Neuronal stem cell (in vitro differentiated cells): Measurements from ENCODE around the gene HRH1.
A peak's percentile ranks its signal among the peaks of the same experiment; 100 is the strongest.

Source experiments
- DNase-seq: peaks from one replicate; pipeline ENCODE4 v3.0.0-alpha.2; 2013; ENCODE audit warnings: low spot score
- H2AFZ ChIP-seq: one replicate; pipeline ENCODE4 v1.6.1; 2013; ENCODE audit warnings: mild to moderate bottlenecking, low read length, inconsistent platforms
- H2AK5ac ChIP-seq: 2 replicates; pipeline ENCODE4 v1.6.1; 2013; ENCODE audit warnings: low read depth, mild to moderate bottlenecking, inconsistent platforms, low read length, moderate library complexity, mixed read lengths
- H2BK120ac ChIP-seq: 2 replicates; pipeline ENCODE4 v1.6.1; 2013; ENCODE audit warnings: low read depth, mild to moderate bottlenecking, inconsistent platforms, low read length, moderate library complexity, mixed read lengths
- H2BK12ac ChIP-seq: one replicate; pipeline ENCODE4 v1.6.1; 2013; ENCODE audit warnings: low read length, inconsistent platforms
- H2BK15ac ChIP-seq: 2 replicates; pipeline ENCODE4 v1.6.1; 2013; ENCODE audit warnings: mild to moderate bottlenecking, low read length, inconsistent platforms, mixed read lengths
- H2BK5ac ChIP-seq: one replicate; pipeline ENCODE4 v1.6.1; 2013; ENCODE audit warnings: inconsistent platforms, mild to moderate bottlenecking, low read length, moderate library complexity
- H3K14ac ChIP-seq: one replicate; pipeline ENCODE4 v1.6.1; 2013; ENCODE audit warnings: low read length, inconsistent platforms
- H3K18ac ChIP-seq: 2 replicates; pipeline ENCODE4 v1.6.1; 2013; ENCODE audit warnings: low read length, inconsistent platforms
- H3K23ac ChIP-seq: 2 replicates; pipeline ENCODE4 v1.6.1; 2013; ENCODE audit warnings: low read depth, mild to moderate bottlenecking, mixed read lengths, low read length, inconsistent platforms; ENCODE audit not compliant: poor library complexity
- H3K27ac ChIP-seq: replicated peaks from 3 replicates; pipeline ENCODE4 v1.5.1; 2013; ENCODE audit warnings: low read length, inconsistent platforms
- H3K27me3 ChIP-seq, 3 experiments: 2 replicates each; pipeline ENCODE4 v1.6.1; 2013; ENCODE audit warnings: low read length in 3 of 3, mild to moderate bottlenecking in 2 of 3, inconsistent platforms in 1 of 3, low read depth in 1 of 3, mixed read lengths in 1 of 3, moderate library complexity in 1 of 3; ENCODE audit not compliant: control insufficient read depth in 3 of 3, insufficient read depth in 3 of 3
- H3K36me3 ChIP-seq, 2 donors: replicated peaks in 1 of 2; 2 replicates each; pipeline ENCODE4 v1.6.1; 2013; ENCODE audit warnings: low read length in 2 of 2; ENCODE audit not compliant: control insufficient read depth in 2 of 2, insufficient read depth in 2 of 2
- H3K4ac ChIP-seq: 2 replicates; pipeline ENCODE4 v1.6.1; 2013; ENCODE audit warnings: inconsistent platforms, mild to moderate bottlenecking, low read length, moderate library complexity
- H3K4me1 ChIP-seq, 2 donors: 1 replicate in 1 of 2; 2 replicates in 1 of 2; pipeline ENCODE4 v1.6.1; 2013; ENCODE audit warnings: low read length in 2 of 2, low read depth in 1 of 2; ENCODE audit not compliant: control insufficient read depth in 2 of 2, insufficient read depth in 1 of 2
- H3K4me2 ChIP-seq: one replicate; pipeline ENCODE4 v1.6.1; 2013; ENCODE audit warnings: mild to moderate bottlenecking, low read length, inconsistent platforms; ENCODE audit not compliant: insufficient read depth, poor library complexity, severe bottlenecking
- H3K4me3 ChIP-seq, 2 donors: 2 replicates each; pipeline ENCODE4 v1.5.1; 2013; ENCODE audit warnings: low read length in 2 of 2, mild to moderate bottlenecking in 2 of 2, inconsistent platforms in 1 of 2, moderate library complexity in 1 of 2
- H3K79me1 ChIP-seq: one replicate; pipeline ENCODE4 v1.6.1; 2013; ENCODE audit warnings: low read depth, mild to moderate bottlenecking, inconsistent platforms, low read length, moderate library complexity
- H3K9ac ChIP-seq: one replicate; pipeline ENCODE4 v1.6.1; 2013; ENCODE audit warnings: mild to moderate bottlenecking, low read depth, low read length, inconsistent platforms; ENCODE audit not compliant: poor library complexity
- H3K9me3 ChIP-seq, 2 donors: replicated peaks in 1 of 2; 2 replicates each; pipeline versions ENCODE3 to v1.6.1; 2013; ENCODE audit warnings: low read length in 2 of 2, mild to moderate bottlenecking in 2 of 2, inconsistent platforms in 1 of 2, low read depth in 1 of 2, mixed read lengths in 1 of 2, moderate library complexity in 1 of 2; ENCODE audit not compliant: control insufficient read depth in 2 of 2, insufficient read depth in 1 of 2
- H4K8ac ChIP-seq: one replicate; pipeline ENCODE4 v1.6.1; 2013; ENCODE audit warnings: low read depth, mild to moderate bottlenecking, inconsistent platforms, low read length, moderate library complexity
- H4K91ac ChIP-seq: one replicate; pipeline ENCODE4 v1.6.1; 2013; ENCODE audit warnings: low read length, low read depth, mild to moderate bottlenecking, inconsistent platforms; ENCODE audit not compliant: poor library complexity
- WGBS, 2 donors: extraction: QIAGEN DNeasy Blood & Tissue Kit; methylation state at CpG; one replicate each; pipeline ENCODE4 v1.1.7; 2013; ENCODE audit warnings: missing lambda C conversion rate in 2 of 2, mixed read lengths in 1 of 2; ENCODE audit not compliant: insufficient read length in 2 of 2, insufficient replicate concordance in 1 of 2; ENCODE audit errors: extremely low coverage in 2 of 2; 5-methylcytosine and 5-hydroxymethylcytosine counted together

The HRH1 gene

DNA sequence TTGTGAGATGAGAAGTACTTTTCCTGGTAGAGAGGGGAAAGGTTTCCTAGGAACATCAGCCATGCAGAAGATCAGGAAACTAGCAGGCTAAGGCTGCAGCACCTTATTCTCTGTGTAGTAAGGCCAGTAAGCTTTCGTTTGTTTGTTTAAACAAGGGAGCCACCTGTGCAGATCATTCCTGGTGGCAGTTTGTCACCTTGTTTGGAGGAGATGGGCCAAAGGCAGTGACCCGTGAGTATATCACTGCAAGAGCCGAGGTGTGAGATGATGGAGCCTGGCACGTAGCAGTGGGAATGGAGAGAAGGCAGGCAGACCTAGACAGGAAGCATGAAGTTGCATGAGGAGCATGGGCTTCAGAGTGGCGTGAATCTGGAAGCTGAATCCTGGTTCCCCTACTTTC, 137.5 kb downstream of the HRH1 start:
- no peak overlapping the region for H2BK15ac ChIP-seq
- H3K18ac ChIP-seq = no peak overlapping the region
- no peak overlapping the region for H4K91ac ChIP-seq
- no peak overlapping the region for H2BK12ac ChIP-seq
- no peak overlapping the region for H3K27ac ChIP-seq
- no peaks in the 10 kb centered on the region for H3K4me1 ChIP-seq
- H3K9me3 ChIP-seq = no peaks in the 10 kb centered on the region
- no peak overlapping the region for H2AK5ac ChIP-seq
- no peaks in the 10 kb centered on the region for H3K27me3 ChIP-seq
- no peak overlapping the region for H4K8ac ChIP-seq
- H3K9ac ChIP-seq = no peak overlapping the region
- H3K4me3 ChIP-seq = no peak overlapping the region
- no peak overlapping the region for H3K23ac ChIP-seq
- peaks cover 0 to 6% of the 10 kb centered on the region in 2 donors for H3K36me3 ChIP-seq
- WGBS, 2 donors = no CpG with 5 or more reads among the region's 5 CpGs
- no peaks in the 10 kb centered on the region for H3K79me1 ChIP-seq
- H3K14ac ChIP-seq = no peak overlapping the region
- H2BK120ac ChIP-seq = no peak overlapping the region
- DNase-seq = no peak
- H2BK5ac ChIP-seq = no peak overlapping the region
- no peak overlapping the region for H3K4ac ChIP-seq
- no peak overlapping the region for H3K4me2 ChIP-seq
- no peak overlapping the region for H2AFZ ChIP-seq

DNA sequence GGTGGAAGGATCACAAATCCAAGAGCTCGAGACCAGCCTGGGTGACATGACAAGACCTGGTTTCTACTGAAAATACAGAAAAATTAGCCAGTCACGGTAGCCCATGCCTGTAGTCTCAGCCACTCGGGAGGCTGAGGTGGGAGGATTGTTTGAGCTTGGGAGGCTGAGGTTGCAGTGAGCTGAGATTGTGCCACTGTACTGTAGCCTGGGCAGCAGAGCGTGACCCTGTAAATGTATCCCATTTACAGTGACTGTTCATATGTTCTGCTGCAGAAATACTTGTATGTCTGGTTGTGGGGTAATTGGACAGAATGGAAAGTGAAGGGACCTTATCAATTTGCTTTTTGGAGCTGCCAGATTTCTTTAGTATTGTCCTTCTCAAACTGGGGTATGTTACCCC, 142.8 kb downstream of the HRH1 start:
- H3K4me1 ChIP-seq = no peaks in the 10 kb centered on the region
- H3K14ac ChIP-seq = no peak overlapping the region
- DNase-seq = no peak
- H2AK5ac ChIP-seq = no peak overlapping the region
- no peaks in the 10 kb centered on the region for H3K9me3 ChIP-seq
- no peak overlapping the region for H2AFZ ChIP-seq
- no peak overlapping the region for H3K4ac ChIP-seq
- H2BK5ac ChIP-seq = no peak overlapping the region
- H3K23ac ChIP-seq = no peak overlapping the region
- no CpG with 5 or more reads among the region's 4 CpGs for WGBS, 2 donors
- H2BK12ac ChIP-seq = peak overlapping the region; percentile 22
- H2BK120ac ChIP-seq = no peak overlapping the region
- H4K91ac ChIP-seq = no peak overlapping the region
- H3K9ac ChIP-seq = no peak overlapping the region
- no peak overlapping the region for H3K27ac ChIP-seq
- H3K36me3 ChIP-seq = peaks cover 3 to 30% of the 10 kb centered on the region in 2 donors
- H3K4me3 ChIP-seq = no peak overlapping the region
- H3K18ac ChIP-seq = no peak overlapping the region
- H2BK15ac ChIP-seq = no peak overlapping the region
- no peaks in the 10 kb centered on the region for H3K79me1 ChIP-seq
- no peak overlapping the region for H4K8ac ChIP-seq
- no peaks in the 10 kb centered on the region for H3K27me3 ChIP-seq
- no peak overlapping the region for H3K4me2 ChIP-seq

DNA sequence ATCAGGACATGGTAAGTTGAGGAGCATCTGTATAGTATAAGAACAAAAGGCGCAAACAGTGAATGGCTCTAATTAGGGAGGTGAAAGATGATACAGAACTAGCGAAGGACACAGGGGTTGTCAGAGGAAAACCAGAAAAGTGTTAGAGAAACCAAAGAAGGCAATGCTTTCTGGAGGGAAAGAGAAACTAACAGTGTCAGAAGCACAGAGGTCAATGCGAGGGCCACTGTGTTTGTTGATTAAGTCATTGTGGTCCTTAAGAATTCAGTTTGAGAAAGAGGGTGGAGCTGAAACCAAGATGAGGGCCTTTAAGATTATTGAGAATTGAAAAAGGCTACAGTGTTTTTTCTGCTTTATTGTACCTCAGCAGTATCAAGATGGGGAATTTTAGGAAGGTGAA, 146.7 kb downstream of the HRH1 start:
- Histone ChIP-seq H2AFZ (no peak overlapping the region), H3K27ac (no peak overlapping the region), H4K91ac (no peak overlapping the region), H2BK12ac (no peak overlapping the region), H2BK5ac (no peak overlapping the region), H2BK120ac (no peak overlapping the region), H3K4me3 (no peak overlapping the region), H2BK15ac (no peak overlapping the region), H3K4me1 (no peaks in the 10 kb centered on the region), H3K27me3 (no peaks in the 10 kb centered on the region), H3K23ac (no peak overlapping the region), H3K14ac (no peak overlapping the region), H3K36me3 (peaks cover 5 to 54% of the 10 kb centered on the region in 2 donors), H3K79me1 (no peaks in the 10 kb centered on the region), H4K8ac (no peak overlapping the region), H3K4me2 (no peak overlapping the region), H3K4ac (no peak overlapping the region), H3K18ac (no peak overlapping the region), H3K9ac (no peak overlapping the region), H3K9me3 (peaks cover 0 to 4% of the 10 kb centered on the region in 2 donors), H2AK5ac (no peak overlapping the region)
- no peak for DNase-seq
- no CpG with 5 or more reads among the region's 3 CpGs for WGBS, 2 donors

DNA sequence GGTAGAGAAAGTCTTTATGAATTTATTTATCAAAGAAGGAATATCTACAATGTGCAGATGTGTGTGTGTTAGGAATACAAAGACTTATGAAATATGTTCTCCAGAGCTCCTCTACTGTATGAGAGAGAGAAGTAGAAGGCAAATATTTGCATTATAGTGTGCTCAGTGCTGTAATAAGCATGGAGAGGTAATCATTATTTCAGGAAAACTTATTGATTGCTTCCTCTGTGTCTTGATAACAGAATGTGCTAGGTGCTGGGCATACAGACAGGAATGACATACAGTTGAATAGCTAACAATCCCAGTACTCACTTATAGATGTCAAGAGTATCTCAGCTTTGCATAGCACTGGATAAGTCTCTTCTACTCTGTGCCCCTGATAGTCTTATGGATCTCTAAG, 148.2 kb downstream of the HRH1 start:
- H2BK120ac ChIP-seq = no peak overlapping the region
- H4K8ac ChIP-seq = no peak overlapping the region
- H3K4me1 ChIP-seq = no peaks in the 10 kb centered on the region

More for the DNA sequence above, 148.2 kb downstream of the HRH1 start:
- Histone ChIP-seq H3K18ac (no peak overlapping the region), H3K23ac (no peak overlapping the region), H2AK5ac (no peak overlapping the region), H4K91ac (no peak overlapping the region), H3K4me2 (no peak overlapping the region), H3K9me3 (peaks cover 0 to 4% of the 10 kb centered on the region in 2 donors), H3K4ac (no peak overlapping the region), H3K9ac (no peak overlapping the region), H2BK12ac (no peak overlapping the region), H3K27ac (no peak overlapping the region), H3K4me3 (no peak overlapping the region), H3K14ac (no peak overlapping the region), H2AFZ (no peak overlapping the region), H3K36me3 (peaks cover 12 to 66% of the 10 kb centered on the region in 2 donors), H3K79me1 (no peaks in the 10 kb centered on the region), H2BK15ac (no peak overlapping the region), H2BK5ac (no peak overlapping the region), H3K27me3 (no peaks in the 10 kb centered on the region)
- no peak for DNase-seq
